Measurements from ENCODE around the gene NFIA.

The NFIA gene

DNA sequence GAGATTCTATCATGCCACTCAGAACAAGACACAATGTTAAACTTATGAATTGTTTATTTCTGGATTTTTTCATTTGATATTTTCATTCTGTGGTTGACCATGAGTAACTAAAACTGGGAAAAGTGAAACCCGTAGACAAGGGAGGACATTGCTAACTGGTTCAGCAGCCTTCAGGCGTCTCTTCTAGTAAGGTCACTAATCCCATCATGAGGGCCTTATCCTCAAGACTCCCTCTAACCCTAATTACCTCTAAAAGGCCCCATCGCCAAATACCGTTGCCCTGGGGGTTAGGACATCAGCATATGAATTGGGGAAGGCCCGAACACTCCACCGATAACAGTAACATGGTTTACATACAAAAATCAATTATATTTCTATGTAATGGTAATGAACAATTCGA is 394.9 kb downstream of the NFIA start:
- DNase-seq, result no peak

DNA sequence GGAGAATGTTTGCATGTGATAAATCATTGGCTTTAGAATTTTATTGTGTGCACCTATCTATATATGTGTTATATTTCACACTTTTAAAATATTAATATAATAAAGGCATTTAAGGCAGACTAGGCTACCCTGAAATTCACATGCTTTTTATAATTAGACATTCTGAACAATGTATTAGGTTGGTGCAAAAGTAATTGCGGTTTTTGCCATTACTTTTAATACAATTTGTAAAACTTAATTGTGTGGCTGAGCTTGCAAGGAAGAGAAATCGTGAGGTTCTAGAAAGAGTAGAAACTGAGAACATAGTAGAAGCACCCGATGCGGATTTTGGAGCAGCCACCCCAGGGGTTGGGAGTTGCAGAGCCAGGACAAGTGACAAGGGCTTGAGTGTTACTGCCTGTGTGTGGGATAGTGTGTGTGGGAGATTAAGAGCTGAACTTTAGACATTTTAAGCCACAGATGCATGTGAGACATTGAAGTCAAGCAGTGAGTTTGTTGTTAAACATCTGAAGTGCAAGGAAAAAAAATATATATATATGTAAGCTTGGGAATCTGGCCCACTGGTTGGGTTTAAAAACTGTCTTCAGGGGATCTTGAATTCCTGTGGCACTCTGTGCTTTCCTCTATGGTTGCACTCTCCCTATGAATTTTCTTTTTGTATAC is 398.0 kb downstream of the NFIA start:
- DNase-seq, result no peak

DNA sequence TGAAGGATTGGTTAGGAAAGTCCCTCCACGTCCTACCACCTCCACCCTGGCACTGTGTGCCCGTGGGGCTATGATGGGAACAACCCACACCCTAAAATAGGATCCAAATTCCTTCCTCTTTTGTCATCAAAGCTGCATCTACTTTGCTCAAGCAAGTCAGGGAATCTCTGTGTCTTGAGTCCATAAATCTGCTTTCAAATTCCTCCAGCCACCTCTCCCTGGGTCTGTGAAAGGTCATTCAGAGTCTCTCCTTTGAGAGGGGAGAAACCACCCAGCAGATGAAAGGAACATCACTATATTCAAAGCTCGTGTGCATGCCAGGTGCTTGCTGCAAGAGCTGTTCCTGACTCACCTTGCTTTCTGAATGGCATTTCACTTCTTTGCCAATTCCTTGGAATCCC is 399.0 kb downstream of the NFIA start:
- no peak for DNase-seq

DNA sequence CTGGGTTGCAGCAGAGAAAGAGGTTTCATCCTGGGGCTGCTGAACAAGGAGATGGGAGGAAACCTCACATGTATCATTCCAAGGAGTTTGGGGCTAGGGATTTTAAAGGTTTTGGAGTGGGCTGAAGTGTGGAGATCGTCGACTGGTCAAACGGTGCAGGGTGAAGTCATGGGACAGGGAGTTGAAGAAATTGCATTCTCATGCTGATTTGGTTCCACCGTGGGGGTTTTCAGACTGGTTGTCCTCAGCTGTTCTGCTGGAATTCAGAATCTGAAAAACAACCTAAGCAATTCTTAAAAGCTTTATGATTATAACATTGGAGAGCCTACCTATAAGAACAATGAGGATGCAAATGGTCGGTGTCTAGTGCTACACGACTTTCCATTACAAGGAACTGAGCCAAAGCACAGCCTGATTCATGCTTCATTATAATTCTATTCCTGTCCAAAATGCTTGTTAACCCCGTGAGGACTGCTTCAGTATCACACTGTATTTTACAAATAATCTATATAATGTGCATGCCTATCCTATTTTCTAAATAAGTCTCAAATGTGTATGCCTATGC is 399.9 kb downstream of the NFIA start:
- DNase-seq, result no peak

DNA sequence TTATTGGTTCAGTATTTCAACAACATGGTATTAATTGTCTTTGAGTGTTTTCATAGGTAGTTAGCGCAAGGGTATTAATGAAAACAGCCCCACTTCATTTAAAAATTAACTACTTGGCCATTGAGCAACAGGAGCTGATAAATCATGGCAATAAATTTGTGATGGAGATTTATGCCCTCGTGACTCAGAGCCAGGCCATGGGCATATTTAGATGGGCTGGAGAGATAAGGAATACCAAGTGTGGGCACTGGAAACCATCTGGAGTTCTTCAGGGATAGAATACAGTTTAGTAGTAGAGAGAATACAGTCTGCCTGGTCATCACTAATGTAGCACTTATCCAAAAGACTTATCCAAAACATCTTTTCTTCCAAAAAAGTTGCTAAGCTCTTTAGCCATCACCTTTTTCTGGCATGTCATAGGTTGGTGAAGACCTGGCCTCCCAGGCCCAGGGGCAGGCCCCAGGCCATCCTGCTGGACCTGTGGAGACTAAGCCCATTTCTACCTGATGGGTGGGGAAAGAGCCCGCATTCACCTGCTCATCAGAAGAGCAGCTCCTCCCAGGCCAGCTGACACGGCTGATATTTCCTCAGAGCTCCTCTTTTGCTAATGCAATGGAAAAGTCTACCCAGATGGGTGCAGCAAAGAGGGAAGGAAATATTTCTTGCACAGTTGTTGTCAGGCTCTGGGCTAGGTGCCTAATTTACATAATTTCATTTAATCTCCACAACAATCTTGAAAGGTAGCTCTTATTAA is 404.6 kb downstream of the NFIA start:
- no peak for DNase-seq

DNA sequence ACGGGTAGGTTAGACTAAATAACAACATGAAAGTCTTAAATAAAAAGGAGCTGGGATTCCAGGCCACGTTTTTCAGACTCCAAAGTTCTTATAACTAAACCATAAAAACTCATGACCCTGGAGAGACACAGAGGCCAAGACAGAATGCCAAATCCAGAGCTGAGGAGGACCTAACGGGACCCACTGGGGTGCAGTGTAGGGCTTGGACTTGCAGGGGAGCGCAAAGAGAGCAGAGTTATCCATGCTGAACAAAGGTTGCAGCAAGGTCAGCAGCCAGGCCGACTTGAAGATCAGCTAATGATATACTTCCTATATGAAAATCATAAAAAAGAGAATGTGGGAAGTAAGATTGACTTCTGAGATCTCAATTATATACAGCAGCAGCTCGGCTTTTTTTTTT is 405.4 kb downstream of the NFIA start:
- DNase-seq, result no peak

DNA sequence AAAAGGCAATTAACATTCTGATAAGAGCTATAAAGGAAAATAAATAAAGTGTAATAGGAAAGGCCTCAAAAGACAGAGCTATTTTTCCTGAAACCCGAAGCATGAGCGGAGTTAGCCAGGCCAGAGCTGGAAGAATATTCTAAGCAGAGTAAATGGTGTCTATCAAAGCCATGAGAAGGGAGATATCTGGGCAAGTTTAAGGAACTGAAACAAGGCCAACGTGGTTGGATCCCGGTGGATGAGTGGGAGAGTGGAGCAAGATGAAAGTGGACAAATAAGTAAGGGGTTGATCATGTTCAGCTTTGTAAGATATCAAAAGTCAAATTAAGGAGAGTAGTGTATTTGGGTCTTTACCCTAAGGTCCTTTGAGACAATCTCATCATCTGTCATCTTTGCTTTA is 408.6 kb downstream of the NFIA start:
- no peak for DNase-seq

DNA sequence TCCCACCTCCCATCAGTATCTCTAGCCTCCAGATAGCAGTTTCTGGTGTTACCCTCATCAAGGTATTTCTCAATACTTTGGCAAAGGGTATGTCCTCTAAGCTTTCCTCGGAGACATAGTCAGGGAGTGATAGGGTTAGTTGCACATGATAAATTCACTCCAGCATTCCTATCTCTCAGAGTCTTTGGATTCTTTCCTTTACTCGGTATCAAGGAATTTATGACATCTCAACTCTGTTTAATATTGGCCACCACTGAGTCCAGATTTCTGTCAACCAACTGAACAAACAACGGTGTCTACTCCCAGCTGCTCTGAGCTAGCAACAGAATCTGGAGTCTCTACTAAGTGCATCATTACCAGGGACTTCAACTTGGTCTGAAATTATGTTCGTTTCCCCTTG is 409.1 kb downstream of the NFIA start:
- DNase-seq, result no peak

DNA sequence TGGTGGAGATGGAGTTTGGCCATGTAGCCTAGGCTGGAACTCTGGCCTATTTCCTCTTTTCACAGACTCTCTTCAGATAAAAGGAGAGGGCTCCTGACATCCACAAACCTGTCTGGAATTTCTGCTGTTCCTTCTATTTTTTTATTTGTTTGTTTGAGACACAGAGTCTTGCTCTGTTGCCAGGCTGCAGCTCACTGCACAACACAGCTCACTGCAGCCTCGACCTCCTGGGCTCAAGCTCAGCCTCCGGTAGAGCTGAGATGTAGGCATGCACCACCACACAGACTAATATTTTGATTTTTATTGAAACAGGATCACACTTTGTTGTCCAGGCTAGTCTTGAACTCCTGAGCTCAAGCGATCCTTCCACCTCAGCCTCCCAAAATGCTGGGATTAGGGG is 411.6 kb downstream of the NFIA start:
- DNase-seq, result no peak

DNA sequence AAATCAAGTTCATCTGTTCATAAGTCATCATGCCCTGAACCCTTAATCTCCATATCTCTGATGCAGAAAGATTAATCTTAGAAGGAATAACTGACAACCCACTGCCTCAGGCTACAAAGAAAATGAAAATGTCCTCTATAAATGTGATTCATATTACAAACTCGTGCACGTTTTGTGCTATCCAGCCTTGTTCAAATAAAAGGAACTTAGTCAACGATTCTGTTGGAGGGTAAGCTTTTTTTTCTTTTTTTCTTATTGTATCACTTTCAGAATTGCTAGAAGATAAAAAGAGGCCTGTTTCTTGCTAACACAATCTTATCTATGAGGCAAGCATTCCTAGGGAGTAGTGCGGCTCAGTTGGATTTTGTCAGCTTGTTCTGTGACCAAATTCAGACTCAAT is 414.1 kb downstream of the NFIA start:
- DNase-seq, result no peak

DNA sequence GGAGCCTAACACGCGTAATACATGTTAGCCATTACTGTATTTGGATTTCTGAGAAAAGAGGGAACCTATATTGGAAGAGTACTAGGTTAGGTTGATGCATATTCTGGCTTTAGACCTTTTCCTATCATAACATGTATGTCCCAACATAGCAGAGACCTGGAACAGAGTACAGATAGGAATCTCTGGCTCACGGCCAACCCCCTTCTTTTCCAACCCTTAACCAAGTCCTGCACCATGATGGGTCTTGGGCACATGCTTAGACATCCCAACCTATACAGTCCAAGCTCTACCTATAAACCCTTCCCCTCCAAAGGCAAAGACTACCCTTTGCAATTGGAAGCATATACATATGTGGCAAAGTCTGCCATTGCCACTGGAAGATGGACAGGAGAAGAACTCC is 414.7 kb downstream of the NFIA start:
- no peak for DNase-seq

DNA sequence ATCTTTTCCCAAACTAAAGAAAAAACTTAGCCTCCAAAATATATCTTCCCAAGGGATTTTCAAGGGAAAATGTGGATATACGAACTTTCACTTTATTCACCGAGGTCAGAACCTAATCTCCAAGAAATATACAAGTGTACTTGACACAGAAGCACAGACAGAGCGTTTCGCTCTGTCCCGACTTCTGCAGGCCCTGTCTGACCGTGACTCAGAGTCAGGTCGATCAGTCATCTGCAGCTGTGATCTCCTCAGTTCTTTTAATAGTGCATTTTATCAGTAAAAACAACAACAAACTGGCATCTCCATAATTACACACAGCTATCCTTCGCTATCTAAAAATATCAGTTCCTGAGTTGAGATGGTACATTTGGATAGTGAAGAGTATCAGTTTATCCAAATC is 416.0 kb downstream of the NFIA start:
- no peak for DNase-seq

DNA sequence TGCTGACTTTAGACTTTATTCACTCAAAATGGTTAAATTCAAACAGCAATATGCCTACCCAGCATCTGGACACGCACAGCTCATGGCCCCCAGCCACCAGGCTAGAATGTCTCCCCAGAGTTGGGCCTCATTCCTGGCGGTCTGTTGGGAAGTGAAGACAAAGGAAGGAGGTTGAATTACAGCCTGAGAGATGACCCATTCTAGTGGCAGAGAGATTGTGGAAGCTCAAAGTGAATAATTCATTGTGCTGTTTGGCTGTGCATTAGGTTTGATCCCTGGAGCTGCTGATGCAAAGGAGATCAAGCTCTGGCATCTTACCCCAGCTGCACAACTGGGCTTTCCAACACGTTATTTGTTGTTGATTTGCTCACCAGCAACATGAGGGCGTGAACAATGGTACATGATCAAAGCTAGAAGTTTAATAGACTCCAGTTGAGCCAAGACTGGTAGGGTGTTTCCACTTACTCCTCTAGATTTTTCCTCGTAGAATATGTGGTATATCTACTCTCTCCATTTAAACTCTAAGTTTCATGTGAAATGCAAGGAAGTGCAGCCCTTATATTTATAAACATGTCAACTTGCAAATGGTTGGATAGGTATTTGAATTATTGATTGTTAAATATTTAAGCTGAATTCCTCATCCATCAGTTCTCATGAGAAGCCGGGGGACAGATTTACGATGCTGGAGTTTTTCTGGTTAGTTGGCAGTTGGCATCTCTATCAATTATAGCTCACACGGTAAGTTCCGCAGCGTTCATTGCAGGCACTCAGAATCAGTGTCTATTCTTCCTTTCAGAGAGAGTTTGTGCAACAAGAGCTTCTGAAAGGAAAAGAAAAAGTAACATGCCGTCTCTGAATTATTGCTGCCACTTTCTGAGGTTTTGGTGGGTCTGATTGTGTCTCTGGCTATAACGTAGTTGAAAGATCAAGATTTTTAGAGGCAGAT is 419.9 kb downstream of the NFIA start:
- DNase-seq, result no peak

DNA sequence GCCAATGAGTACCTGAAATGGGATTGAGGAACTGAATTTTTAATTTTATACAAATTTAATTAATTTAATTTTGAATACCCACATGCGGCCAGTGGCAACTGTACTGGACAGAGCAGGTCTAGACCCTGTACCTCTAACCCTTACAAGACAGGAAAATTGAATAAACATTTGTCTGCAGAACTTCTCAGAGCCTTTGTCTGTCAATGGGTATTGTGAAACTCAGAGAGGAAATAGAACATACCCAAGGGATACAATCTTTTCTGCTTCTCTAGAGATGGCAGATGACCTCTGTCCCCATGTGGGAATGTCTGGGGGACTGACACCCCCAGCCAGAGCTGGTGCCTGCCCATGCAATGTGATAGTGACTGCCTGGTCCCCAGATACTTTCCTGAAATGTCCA is 421.9 kb downstream of the NFIA start:
- no peak for DNase-seq

DNA sequence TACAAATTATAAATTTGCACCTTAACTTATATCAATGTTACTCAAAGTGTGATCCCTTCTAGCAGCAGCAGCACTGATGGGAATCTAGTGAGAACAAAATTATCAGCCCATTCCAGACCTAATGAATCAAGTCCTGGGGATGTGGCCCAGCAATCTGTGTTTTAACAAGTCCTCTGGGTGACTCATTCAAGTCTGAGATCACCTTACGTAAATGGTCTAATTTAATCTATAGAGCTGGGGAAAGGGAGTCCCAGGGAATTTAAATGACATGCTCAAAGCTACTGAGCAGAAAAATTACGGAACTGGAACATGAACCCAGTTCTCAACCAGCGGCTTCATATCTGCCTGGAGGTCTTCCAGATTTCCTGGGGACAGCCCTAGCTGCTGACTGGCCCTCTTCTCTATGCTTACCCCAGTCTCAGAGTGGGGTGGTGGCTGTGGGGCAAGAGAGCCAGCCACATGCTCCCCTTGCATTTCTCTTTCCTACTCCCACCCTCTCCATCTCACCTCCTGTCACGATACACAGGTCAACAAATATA is 422.6 kb downstream of the NFIA start:
- DNase-seq, result no peak

DNA sequence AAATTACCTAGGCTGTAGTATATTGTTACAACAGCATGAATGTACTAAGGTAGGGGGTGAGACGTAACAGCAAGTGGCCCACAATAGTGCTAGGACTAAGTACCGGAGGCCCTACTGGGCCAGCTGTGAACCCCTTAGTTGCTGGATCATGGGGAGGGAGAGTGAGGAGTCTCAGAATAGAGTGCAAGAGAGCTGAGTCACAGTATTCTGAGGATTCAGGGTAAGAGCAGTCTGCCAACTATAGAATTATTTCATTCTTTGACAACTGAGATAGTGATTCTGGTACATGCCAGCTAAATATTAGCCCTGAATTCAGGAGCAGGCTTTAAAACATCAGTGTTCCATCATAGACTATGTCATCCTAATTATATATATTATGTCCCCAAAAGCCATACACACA is 423.9 kb downstream of the NFIA start:
- DNase-seq, result no peak

DNA sequence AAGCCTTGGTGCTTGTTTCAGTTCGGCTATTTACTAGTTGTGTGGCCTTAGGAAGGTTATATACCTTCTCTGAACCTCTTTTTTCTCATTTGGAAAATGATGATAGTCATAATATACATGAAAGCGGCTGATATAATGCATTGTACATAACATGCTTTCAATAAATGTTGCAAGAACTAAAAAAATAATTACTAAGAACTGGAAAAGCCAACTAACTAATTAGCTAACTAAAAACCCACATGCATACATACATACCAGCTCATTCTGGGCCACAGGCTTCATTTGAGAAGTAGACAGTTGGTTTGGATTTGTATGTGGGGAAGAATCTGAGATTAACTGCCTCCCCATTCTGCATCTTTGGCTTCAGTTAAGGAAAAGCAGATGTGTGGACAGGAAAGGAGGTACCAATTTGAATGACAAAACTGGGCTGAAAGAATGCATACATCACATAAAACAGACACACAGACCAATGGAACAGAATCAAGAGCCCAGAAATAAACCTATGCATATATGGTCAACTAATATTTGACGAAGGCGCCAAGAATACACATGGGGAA is 424.7 kb downstream of the NFIA start:
- DNase-seq, result no peak

Data from activated naive CD4-positive, alpha-beta T cell treated with anti-CD3 and anti-CD28 coated beads, Interleukin-2, amount 50 U/mL, for 16 hours (primary cell).